Loucy (cell line): Measurements from ENCODE around the gene WWOX.

ENCODE experiments used
- H2AFZ ChIP-seq: fragments of 200-600 bp; sonication (generic); 2 replicates; pipeline ENCODE4 v1.6.0; 2016; ENCODE audit warnings: antibody characterized with exemption, mild to moderate bottlenecking, low read length, moderate library complexity
- H3F3A ChIP-seq: fragments of 200-600 bp; 2 replicates; pipeline ENCODE4 v1.6.0; 2016; ENCODE audit warnings: antibody characterized with exemption, low read depth, mild to moderate bottlenecking
- H3K27me3 ChIP-seq: fragments of 200-600 bp; sonication (generic); 2 replicates; pipeline ENCODE4 v1.6.1; 2014; ENCODE audit warnings: low read length, mild to moderate bottlenecking; ENCODE audit not compliant: insufficient read depth, poor library complexity, severe bottlenecking
- H3K36me3 ChIP-seq: fragments of 200-600 bp; sonication (generic); 2 replicates; pipeline ENCODE4 v1.6.1; 2016; ENCODE audit warnings: low read length; ENCODE audit not compliant: insufficient read depth
- H3K4me1 ChIP-seq: fragments of 200-600 bp; sonication (generic); 2 replicates; pipeline ENCODE4 v1.5.1; 2014; ENCODE audit warnings: low read length, mild to moderate bottlenecking; ENCODE audit not compliant: insufficient read depth, poor library complexity, severe bottlenecking
- H3K4me2 ChIP-seq: fragments of 200-600 bp; sonication (generic); 2 replicates; pipeline ENCODE4 v1.6.0; 2014; ENCODE audit warnings: antibody characterized with exemption, low read length, low read depth, mild to moderate bottlenecking; ENCODE audit not compliant: poor library complexity, severe bottlenecking
- H3K4me3 ChIP-seq: fragments of 200-600 bp; sonication (generic); 2 replicates; pipeline ENCODE4 v1.5.1; 2014; ENCODE audit warnings: low read length, mild to moderate bottlenecking, mixed read lengths; ENCODE audit not compliant: poor library complexity, severe bottlenecking
- H3K79me2 ChIP-seq: fragments of 200-600 bp; sonication (generic); 2 replicates; pipeline ENCODE4 v1.6.1; 2014; ENCODE audit warnings: low read length; ENCODE audit not compliant: insufficient read depth
- H3K9ac ChIP-seq: fragments of 200-600 bp; sonication (generic); 2 replicates; pipeline ENCODE4 v1.6.0; 2014; ENCODE audit warnings: mild to moderate bottlenecking, low read depth, low read length, moderate library complexity; ENCODE audit not compliant: poor library complexity, severe bottlenecking
- H3K9me2 ChIP-seq: fragments of 200-600 bp; sonication (generic); replicated peaks from 2 replicates; pipeline ENCODE4 v1.6.1; 2016; ENCODE audit warnings: low read depth, low read length, mixed read lengths
- H3K9me3 ChIP-seq: fragments of 200-600 bp; sonication (generic); 2 replicates; pipeline ENCODE4 v1.6.1; 2014; ENCODE audit warnings: mild to moderate bottlenecking, antibody characterized with exemption, low read length, low read depth; ENCODE audit not compliant: insufficient read depth
- H4K20me1 ChIP-seq: fragments of 200-600 bp; sonication (generic); 2 replicates; pipeline ENCODE4 v1.6.0; 2014; ENCODE audit warnings: antibody characterized with exemption, low read length, mild to moderate bottlenecking; ENCODE audit not compliant: insufficient read depth, poor library complexity, severe bottlenecking
- EZH2phosphoT487 ChIP-seq: fragments of 200-600 bp; IDR thresholded peaks from 2 replicates; pipeline ENCODE4 v1.6.1; 2018; ENCODE audit warnings: antibody characterized with exemption, mild to moderate bottlenecking, moderate library complexity, borderline replicate concordance
- TF ChIP-seq, protein P1 (sequence below): fragments of 200-600 bp; sonication (generic); conservative IDR thresholded peaks from 2 replicates; pipeline ENCODE4 v1.5.1; 2014; ENCODE audit warnings: mild to moderate bottlenecking, antibody characterized with exemption, low read length

The WWOX gene

GRCh38 chr16:78695391-78695790, 595.9 kb downstream of the WWOX start:
- Histone ChIP-seq H3F3A (no peaks in the 10 kb centered on the region), H3K4me2 (no peak overlapping the region)

GRCh38 chr16:78696797-78697196, 597.3 kb downstream of the WWOX start:
- no peak overlapping the region for H2AFZ ChIP-seq
- no peaks in the 10 kb centered on the region for H3K36me3 ChIP-seq
- H3F3A ChIP-seq, result no peaks in the 10 kb centered on the region
- H3K4me3 ChIP-seq, result no peak overlapping the region
- H4K20me1 ChIP-seq, result no peaks in the 10 kb centered on the region
- no peaks in the 10 kb centered on the region for H3K4me1 ChIP-seq
- no peak overlapping the region for H3K9ac ChIP-seq
- no peaks in the 10 kb centered on the region for H3K27me3 ChIP-seq
- H3K9me2 ChIP-seq, result no peaks in the 10 kb centered on the region
- H3K79me2 ChIP-seq, result no peaks in the 10 kb centered on the region
- H3K4me2 ChIP-seq, result no peak overlapping the region
- TF ChIP-seq, protein P1, sequence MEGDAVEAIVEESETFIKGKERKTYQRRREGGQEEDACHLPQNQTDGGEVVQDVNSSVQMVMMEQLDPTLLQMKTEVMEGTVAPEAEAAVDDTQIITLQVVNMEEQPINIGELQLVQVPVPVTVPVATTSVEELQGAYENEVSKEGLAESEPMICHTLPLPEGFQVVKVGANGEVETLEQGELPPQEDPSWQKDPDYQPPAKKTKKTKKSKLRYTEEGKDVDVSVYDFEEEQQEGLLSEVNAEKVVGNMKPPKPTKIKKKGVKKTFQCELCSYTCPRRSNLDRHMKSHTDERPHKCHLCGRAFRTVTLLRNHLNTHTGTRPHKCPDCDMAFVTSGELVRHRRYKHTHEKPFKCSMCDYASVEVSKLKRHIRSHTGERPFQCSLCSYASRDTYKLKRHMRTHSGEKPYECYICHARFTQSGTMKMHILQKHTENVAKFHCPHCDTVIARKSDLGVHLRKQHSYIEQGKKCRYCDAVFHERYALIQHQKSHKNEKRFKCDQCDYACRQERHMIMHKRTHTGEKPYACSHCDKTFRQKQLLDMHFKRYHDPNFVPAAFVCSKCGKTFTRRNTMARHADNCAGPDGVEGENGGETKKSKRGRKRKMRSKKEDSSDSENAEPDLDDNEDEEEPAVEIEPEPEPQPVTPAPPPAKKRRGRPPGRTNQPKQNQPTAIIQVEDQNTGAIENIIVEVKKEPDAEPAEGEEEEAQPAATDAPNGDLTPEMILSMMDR, result no peak
- TF ChIP-seq EZH2phosphoT487, result no peak
- H3K9me3 ChIP-seq, result no peaks in the 10 kb centered on the region

More at GRCh38 chr16:78695391-78695790, 595.9 kb downstream of the WWOX start:
- no peaks in the 10 kb centered on the region for H3K27me3 ChIP-seq
- no peaks in the 10 kb centered on the region for H3K9me3 ChIP-seq
- H3K79me2 ChIP-seq, result no peaks in the 10 kb centered on the region
- TF ChIP-seq, protein P1, result no peak
- TF ChIP-seq EZH2phosphoT487, result no peak
- no peaks in the 10 kb centered on the region for H3K36me3 ChIP-seq
- H3K4me1 ChIP-seq, result no peaks in the 10 kb centered on the region
- no peak overlapping the region for H3K9ac ChIP-seq
- H3K9me2 ChIP-seq, result no peaks in the 10 kb centered on the region
- H2AFZ ChIP-seq, result no peak overlapping the region
- H4K20me1 ChIP-seq, result no peaks in the 10 kb centered on the region
- no peak overlapping the region for H3K4me3 ChIP-seq

- H3K4me3 ChIP-seq, result no peak overlapping the region
- no peaks in the 10 kb centered on the region for H3K36me3 ChIP-seq
- H4K20me1 ChIP-seq, result no peaks in the 10 kb centered on the region
- TF ChIP-seq EZH2phosphoT487, result no peak
- TF ChIP-seq, protein P1, result no peak
- H3K9ac ChIP-seq, result no peak overlapping the region
- H3K4me1 ChIP-seq, result no peaks in the 10 kb centered on the region
- H3K79me2 ChIP-seq, result no peaks in the 10 kb centered on the region
- no peak overlapping the region for H3K4me2 ChIP-seq
- H3K9me3 ChIP-seq, result no peaks in the 10 kb centered on the region
- H3K9me2 ChIP-seq, result no peaks in the 10 kb centered on the region
- no peak overlapping the region for H2AFZ ChIP-seq
- no peaks in the 10 kb centered on the region for H3F3A ChIP-seq
- no peaks in the 10 kb centered on the region for H3K27me3 ChIP-seq
Observed at GRCh38 chr16:78697426-78697825, 598.0 kb downstream of the WWOX start.
